PC-9 (cell line): ENCODE data around the gene FBP1.

Experiments used
- EZH2 ChIP-seq: fragments of 200-600 bp; sonication (generic); IDR thresholded peaks from 2 replicates; pipeline ENCODE4 v1.8.0; 2017; ENCODE audit warnings: antibody characterized with exemption, low read depth
- TF ChIP-seq, protein P1 (sequence below): fragments of 200-600 bp; sonication (generic); conservative IDR thresholded peaks from 2 replicates; pipeline ENCODE4 v1.6.1; 2017; ENCODE audit warnings: mixed run types, antibody characterized with exemption, mild to moderate bottlenecking, moderate library complexity

DNA sequence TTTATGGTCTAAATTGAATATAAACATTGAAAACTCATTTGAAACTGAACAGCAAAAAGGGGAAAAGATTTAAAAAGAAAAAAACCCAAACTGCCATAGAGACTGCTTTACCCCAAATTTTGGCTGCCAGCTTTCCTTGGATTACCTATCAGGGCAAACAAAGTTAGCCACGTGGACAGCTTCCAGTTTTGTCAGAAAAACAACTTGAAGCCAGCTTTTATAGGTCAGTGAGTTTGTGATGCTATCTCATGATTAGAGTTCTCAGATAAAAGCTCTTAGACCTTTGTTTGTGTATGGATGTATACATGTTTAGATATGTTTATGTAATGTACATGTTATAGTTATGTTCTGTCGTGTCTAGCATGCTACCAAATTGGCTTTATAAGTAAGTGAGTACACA is 61.7 kb downstream of the FBP1 start:
- TF ChIP-seq, protein P1, sequence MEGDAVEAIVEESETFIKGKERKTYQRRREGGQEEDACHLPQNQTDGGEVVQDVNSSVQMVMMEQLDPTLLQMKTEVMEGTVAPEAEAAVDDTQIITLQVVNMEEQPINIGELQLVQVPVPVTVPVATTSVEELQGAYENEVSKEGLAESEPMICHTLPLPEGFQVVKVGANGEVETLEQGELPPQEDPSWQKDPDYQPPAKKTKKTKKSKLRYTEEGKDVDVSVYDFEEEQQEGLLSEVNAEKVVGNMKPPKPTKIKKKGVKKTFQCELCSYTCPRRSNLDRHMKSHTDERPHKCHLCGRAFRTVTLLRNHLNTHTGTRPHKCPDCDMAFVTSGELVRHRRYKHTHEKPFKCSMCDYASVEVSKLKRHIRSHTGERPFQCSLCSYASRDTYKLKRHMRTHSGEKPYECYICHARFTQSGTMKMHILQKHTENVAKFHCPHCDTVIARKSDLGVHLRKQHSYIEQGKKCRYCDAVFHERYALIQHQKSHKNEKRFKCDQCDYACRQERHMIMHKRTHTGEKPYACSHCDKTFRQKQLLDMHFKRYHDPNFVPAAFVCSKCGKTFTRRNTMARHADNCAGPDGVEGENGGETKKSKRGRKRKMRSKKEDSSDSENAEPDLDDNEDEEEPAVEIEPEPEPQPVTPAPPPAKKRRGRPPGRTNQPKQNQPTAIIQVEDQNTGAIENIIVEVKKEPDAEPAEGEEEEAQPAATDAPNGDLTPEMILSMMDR, result no peak
- no peak for TF ChIP-seq EZH2
